Prostate gland (tissue), 2 donors: Measurements from ENCODE around the gene TMTC3.

Experiments used
- CTCF ChIP-seq, 4 experiments: fragments of 200-600 bp in 2 of 4; fragments of 450-650 bp in 2 of 4; sonication (generic) in 2 of 4; IDR thresholded peaks; 1 replicate in 3 of 4; 2 replicates in 1 of 4; pipeline ENCODE4 v1.5.1; 2016 to 2019; ENCODE audit warnings: antibody characterized with exemption in 4 of 4, mild to moderate bottlenecking in 2 of 4, moderate library complexity in 2 of 4
- POLR2A ChIP-seq: fragments of 450-650 bp; IDR thresholded peaks from one replicate; pipeline ENCODE4 v1.6.1; 2016; ENCODE audit warnings: antibody characterized with exemption, mild to moderate bottlenecking
- POLR2AphosphoS5 ChIP-seq: sonication (generic); formaldehyde crosslinking; IDR thresholded peaks from one replicate; pipeline ENCODE4 v1.6.1; 2017; ENCODE audit warnings: antibody characterized with exemption

GRCh38 chr12:88243982-88244381, 101.9 kb downstream of the TMTC3 start:
- TF ChIP-seq CTCF (IDR thresholded peaks at IDR 0.05): no peak
- no peak for TF ChIP-seq POLR2A
- no peak for TF ChIP-seq POLR2AphosphoS5
